HG02852 (cell line): ENCODE data around the gene IL12RB2.
A peak's percentile ranks its signal among the peaks of the same experiment; 100 is the strongest.

Experiments used
- ATAC-seq: cut with Tn5 transposase; IDR thresholded peaks from one replicate; pipeline ENCODE4 v1.9.1; 2021; ENCODE audit warnings: mild to moderate bottlenecking, moderate library complexity; ENCODE audit not compliant: unreplicated experiment

IL12RB2 gene

GRCh38 chr1:67308136-67308535, 463 bp downstream of the IL12RB2 start:
- ATAC-seq, result no peak

GRCh38 chr1:67312615-67313014, 4.9 kb downstream of the IL12RB2 start:
- ATAC-seq, result no peak

- no peak for ATAC-seq
Measured at GRCh38 chr1:67313934-67314671, 6.4 kb downstream of the IL12RB2 start.

GRCh38 chr1:67314696-67315095, 7.0 kb downstream of the IL12RB2 start:
- ATAC-seq, result no peak

- ATAC-seq, result no peak
Measured at GRCh38 chr1:67316180-67316902, 8.7 kb downstream of the IL12RB2 start.

GRCh38 chr1:67316918-67317317, 9.2 kb downstream of the IL12RB2 start:
- ATAC-seq, result no peak

GRCh38 chr1:67317803-67318202, 10.1 kb downstream of the IL12RB2 start:
- no peak for ATAC-seq

- no peak for ATAC-seq
Measured at GRCh38 chr1:67322442-67322841, 14.8 kb downstream of the IL12RB2 start.

GRCh38 chr1:67323087-67323486, 15.4 kb downstream of the IL12RB2 start:
- no peak for ATAC-seq

GRCh38 chr1:67324068-67324467, 16.4 kb downstream of the IL12RB2 start:
- no peak for ATAC-seq

GRCh38 chr1:67327864-67328466, 20.3 kb downstream of the IL12RB2 start:
- ATAC-seq, result no peak

GRCh38 chr1:67332653-67333529, 25.2 kb downstream of the IL12RB2 start:
- ATAC-seq, result peak; percentile 91

- ATAC-seq, result no peak
Measured at GRCh38 chr1:67333603-67334002, 25.9 kb downstream of the IL12RB2 start.

- no peak for ATAC-seq
Measured at GRCh38 chr1:67335411-67335810, 27.7 kb downstream of the IL12RB2 start.

GRCh38 chr1:67336157-67336556, 28.5 kb downstream of the IL12RB2 start:
- ATAC-seq, result no peak

GRCh38 chr1:67336783-67337182, 29.1 kb downstream of the IL12RB2 start:
- no peak for ATAC-seq

GRCh38 chr1:67338642-67339041, 31.0 kb downstream of the IL12RB2 start:
- peak; percentile 37 for ATAC-seq

GRCh38 chr1:67339623-67340343, 32.1 kb downstream of the IL12RB2 start:
- ATAC-seq, result peak; percentile 36

GRCh38 chr1:67342076-67342890, 34.6 kb downstream of the IL12RB2 start:
- no peak for ATAC-seq
